T-helper 2 cell treated with Interferon-gamma antibody and Interleukin-4, amounts not matched to agents 5 μg/mL and 100 μg/mL, for 36 hours (primary cell): ENCODE measurements around the gene HINT2.
A peak's percentile ranks its signal among the peaks of the same experiment; 100 is the strongest.

ENCODE experiments used
- DNase-seq: peaks from one replicate; pipeline ENCODE4 v3.0.0; 2021; ENCODE audit warnings: low spot score
- H3K27ac Mint-ChIP-seq: one replicate; pipeline ENCODE4 v1.8.0; 2021; ENCODE audit warnings: mild to moderate bottlenecking, mixed read lengths
- H3K27me3 Mint-ChIP-seq: one replicate; pipeline ENCODE4 v1.8.0; 2021; ENCODE audit warnings: low read depth, mixed read lengths
- H3K36me3 Mint-ChIP-seq: one replicate; pipeline ENCODE4 v1.8.0; 2021; ENCODE audit warnings: low read depth, mixed read lengths
- H3K4me1 Mint-ChIP-seq: one replicate; pipeline ENCODE4 v1.8.0; 2021; ENCODE audit warnings: low read depth, mixed read lengths
- H3K4me3 Mint-ChIP-seq: one replicate; pipeline ENCODE4 v1.8.0; 2022; ENCODE audit warnings: mild to moderate bottlenecking, moderate library complexity, mixed read lengths
- H3K9me3 Mint-ChIP-seq: one replicate; pipeline ENCODE4 v1.8.0; 2021; ENCODE audit warnings: mixed read lengths

HINT2 gene

DNA sequence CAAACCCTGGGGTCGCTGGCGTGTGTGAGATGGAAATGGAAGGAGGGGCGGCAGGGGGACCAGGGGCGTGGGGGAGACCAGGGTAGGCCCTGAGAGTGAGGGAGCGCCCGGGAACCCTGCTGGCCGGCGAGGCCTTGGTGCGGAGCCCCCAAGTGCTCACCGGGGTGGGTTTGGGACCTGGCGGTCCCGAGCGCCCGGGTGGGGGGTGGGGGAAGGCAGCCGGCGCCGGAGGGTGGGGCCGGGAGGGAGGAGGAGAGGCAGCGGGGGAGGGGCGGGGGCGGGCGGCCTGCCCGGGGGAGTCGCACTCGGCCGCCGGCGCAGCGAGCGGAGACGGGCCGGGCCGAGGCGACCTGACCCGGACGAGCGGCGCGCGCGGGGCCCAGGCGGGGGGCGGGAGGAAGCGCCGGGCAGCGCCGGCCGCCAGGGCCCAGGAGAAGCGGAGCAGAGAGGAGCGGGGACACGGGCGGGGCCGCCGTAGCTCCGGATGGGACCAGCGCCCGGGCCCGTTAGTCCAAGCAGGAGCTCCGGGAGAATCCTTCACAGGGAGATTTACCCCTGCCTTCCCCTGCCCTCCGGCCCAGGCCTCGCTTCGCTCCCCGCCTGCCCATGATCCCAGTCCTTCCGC is 23.4 kb downstream of the HINT2 start, which contains the start of gene NPR2:
Gene NPR2 (plus strand): TSS at position 295 of the 625 bp plus-strand sequence. CDS start 818 bp downstream, outside the sequence.
- H3K4me1 Mint-ChIP-seq: peaks cover 19% of the 10 kb centered on the region
- no peak within 1 kb of the TSS for H3K27ac Mint-ChIP-seq
- peaks cover 8% of the 10 kb centered on the region for H3K36me3 Mint-ChIP-seq
- H3K9me3 Mint-ChIP-seq: no peaks in the 10 kb centered on the region
- H3K27me3 Mint-ChIP-seq: no peaks in the 10 kb centered on the region
- no peak within 1 kb of the TSS for H3K4me3 Mint-ChIP-seq
- DNase-seq: no peak

DNA sequence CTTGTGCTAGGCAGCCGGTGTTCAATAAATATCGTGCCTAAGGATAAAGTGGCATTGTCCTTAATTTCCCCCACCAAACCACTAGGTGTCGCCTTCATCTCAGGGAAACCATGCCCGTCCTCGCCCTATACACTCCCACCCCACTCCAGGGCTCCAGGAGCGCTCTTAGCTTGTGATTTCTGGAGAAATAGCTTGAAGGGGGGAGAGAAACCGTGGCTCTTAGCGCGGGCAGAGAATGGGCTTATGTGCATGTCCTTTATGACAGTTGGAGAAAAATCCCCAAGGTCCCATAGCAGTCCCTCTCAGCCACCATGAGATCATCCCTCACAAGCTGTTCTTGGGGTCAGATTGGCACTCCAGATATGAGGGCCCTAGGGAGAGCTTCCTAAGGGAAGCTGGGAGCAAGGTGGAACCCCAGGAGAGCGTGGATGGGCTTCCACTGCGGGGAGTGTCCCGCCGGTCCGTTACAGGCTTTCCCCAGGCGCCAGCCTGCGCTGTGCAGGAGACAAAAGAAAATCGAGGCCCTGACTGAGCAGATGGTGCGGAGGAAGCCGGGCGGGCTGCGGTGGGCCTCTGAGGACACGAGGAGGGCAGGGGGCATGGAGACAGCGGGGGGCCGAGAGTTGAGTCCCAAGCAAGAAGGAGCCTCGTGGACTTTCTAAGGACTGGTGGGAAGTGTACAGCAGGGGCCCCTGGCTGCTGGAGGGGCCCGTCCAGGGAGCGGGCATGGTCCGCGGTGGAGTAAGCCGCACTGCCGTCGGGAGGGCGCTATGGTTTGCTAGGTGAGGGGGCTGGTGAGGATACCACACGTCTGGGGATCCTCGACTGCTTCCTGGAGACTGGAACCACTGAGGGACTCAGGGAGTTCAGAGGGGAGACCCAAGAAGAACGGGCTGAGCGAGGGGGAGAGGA is 24.2 kb downstream of the HINT2 start:
- Mint-ChIP-seq H3K9me3 (no peaks in the 10 kb centered on the region), H3K4me3 (no peak overlapping the region), H3K36me3 (peaks cover 13% of the 10 kb centered on the region), H3K4me1 (peaks cover 16% of the 10 kb centered on the region), H3K27me3 (no peaks in the 10 kb centered on the region), H3K27ac (no peak overlapping the region)
- DNase-seq: peak; percentile 31

DNA sequence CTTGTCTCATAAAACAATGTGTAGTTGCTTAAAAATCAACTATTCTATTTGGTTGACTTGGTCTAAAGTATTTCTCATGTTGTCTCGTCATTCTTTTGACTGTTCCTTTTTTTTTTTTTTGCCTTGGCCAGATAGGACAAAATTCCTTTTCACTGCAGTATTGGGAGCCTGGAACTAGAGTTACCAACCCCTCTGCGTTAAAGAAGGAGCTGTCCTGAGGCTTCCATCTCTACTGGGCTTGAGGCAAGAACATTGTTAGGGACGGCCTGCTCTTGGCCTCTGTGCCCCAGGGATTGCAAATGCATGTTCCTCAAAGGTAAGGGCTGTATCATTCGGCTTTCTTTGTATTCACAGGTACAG is 24.8 kb downstream of the HINT2 start:
- no peak overlapping the region for H3K4me3 Mint-ChIP-seq
- H3K9me3 Mint-ChIP-seq: no peaks in the 10 kb centered on the region
- H3K27me3 Mint-ChIP-seq: no peaks in the 10 kb centered on the region
- peaks cover 13% of the 10 kb centered on the region for H3K4me1 Mint-ChIP-seq
- peaks cover 13% of the 10 kb centered on the region for H3K36me3 Mint-ChIP-seq
- H3K27ac Mint-ChIP-seq: no peak overlapping the region
- DNase-seq: no peak

DNA sequence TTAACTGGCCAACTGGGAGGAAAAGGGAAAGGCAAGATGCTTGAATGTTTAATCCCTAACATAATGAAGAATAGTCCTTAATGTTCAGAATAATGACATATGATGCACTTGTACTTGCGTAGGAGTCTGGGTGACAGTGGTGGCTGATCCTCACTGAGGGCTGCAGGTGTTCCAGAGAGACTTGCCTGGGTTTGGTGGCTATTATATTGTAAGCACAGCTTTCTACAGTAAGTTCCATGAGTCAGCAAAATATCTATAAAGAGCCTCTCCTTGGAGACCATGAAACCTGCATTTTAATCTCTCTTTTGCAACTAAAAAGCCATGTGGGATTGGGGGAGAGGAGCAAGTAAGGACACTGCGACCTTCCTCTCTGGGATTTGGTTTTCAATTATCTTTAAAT is 25.3 kb downstream of the HINT2 start:
- peaks cover 13% of the 10 kb centered on the region for H3K36me3 Mint-ChIP-seq
- no peaks in the 10 kb centered on the region for H3K27me3 Mint-ChIP-seq
- no peaks in the 10 kb centered on the region for H3K9me3 Mint-ChIP-seq
- H3K27ac Mint-ChIP-seq: no peak overlapping the region
- DNase-seq: no peak
- H3K4me1 Mint-ChIP-seq: peaks cover 11% of the 10 kb centered on the region
- no peak overlapping the region for H3K4me3 Mint-ChIP-seq

DNA sequence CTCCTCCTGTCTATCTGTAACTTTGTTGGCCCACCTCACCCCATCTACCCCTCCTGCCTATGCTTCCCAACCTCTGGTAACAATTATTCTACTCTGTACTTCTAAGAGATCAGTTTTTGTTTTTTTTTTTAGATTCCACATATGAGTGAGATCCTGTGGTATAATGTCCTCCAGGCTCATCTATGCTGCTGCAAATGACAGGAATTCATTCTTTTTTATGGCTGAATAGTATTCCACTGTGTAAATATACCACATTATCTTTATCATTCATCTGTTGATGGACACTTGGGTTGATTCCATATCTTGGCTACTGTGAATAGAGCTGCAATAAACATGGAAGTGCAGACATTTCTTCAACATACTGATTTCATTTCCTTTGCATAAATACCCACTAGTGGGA is 31.4 kb downstream of the HINT2 start:
- no peak for DNase-seq
- H3K27me3 Mint-ChIP-seq: no peaks in the 10 kb centered on the region
- H3K4me3 Mint-ChIP-seq: no peak overlapping the region
- H3K4me1 Mint-ChIP-seq: no peaks in the 10 kb centered on the region
- no peaks in the 10 kb centered on the region for H3K9me3 Mint-ChIP-seq
- peaks cover 26% of the 10 kb centered on the region for H3K36me3 Mint-ChIP-seq
- no peak overlapping the region for H3K27ac Mint-ChIP-seq

DNA sequence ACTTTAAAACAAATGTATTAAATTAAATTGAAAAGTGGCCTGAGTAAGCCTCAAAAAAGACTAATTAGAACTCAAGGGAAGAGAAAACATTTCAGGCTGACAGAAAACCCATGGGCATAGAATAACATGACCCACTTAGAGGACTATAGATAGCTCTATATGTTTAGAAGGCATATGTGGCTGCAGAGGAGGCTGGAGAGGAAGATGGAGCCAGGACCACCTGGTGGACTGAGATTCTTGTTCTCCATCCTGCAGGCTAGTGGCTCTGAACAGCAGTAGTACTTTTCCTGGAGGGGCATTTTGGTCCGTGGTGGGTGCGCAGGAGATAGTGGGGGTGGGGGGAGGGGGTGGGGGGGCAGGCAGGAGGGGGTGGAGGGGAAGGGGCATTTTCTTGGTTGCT is 33.8 kb downstream of the HINT2 start:
- DNase-seq: no peak
- no peak overlapping the region for H3K4me3 Mint-ChIP-seq
- H3K9me3 Mint-ChIP-seq: no peaks in the 10 kb centered on the region
- peaks cover 21% of the 10 kb centered on the region for H3K36me3 Mint-ChIP-seq
- H3K27me3 Mint-ChIP-seq: no peaks in the 10 kb centered on the region
- H3K4me1 Mint-ChIP-seq: no peaks in the 10 kb centered on the region
- H3K27ac Mint-ChIP-seq: no peak overlapping the region

DNA sequence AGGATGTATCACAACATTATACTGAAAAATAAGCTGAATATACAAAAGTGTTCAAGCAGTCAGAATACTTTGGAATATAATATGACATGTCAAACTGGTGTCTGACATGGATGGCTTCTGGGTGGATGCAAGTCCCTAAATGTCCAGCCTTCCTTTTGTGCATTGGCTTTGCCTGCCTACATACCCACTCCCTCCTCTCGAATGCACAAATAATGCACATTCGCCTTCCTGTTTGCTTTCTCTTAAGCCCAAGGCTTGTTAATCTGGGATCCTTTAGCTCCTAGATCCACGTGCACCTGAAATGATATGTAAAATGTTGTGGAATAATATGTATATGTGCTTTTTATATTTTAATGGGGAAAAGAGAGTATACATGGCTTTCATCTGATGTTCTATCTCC is 36.3 kb downstream of the HINT2 start:
- no peak overlapping the region for H3K4me3 Mint-ChIP-seq
- H3K4me1 Mint-ChIP-seq: no peaks in the 10 kb centered on the region
- H3K27ac Mint-ChIP-seq: no peak overlapping the region
- DNase-seq: no peak
- H3K27me3 Mint-ChIP-seq: no peaks in the 10 kb centered on the region
- H3K9me3 Mint-ChIP-seq: no peaks in the 10 kb centered on the region
- peaks cover 10% of the 10 kb centered on the region for H3K36me3 Mint-ChIP-seq

DNA sequence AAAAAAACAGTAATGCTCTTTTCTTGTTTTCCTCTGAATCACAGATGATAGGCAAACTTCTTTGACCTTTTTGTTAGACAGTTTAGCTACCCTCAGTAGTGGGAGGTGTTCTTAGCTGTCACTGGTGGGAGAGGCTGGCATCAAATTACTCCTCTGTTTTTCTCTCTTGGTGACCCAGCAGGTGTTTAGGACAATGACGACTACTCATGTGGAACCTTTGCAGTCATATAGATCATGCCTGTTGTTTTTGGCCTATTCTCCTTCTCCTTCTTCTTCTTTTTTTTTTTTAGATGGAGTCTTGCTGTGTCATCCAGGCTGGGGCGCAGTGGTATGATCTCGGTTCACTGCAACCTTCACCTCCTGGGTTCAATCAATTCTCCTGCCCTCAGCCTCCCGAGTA is 38.8 kb downstream of the HINT2 start:
- no peak for DNase-seq
- H3K27ac Mint-ChIP-seq: no peak overlapping the region
- H3K9me3 Mint-ChIP-seq: no peaks in the 10 kb centered on the region
- H3K4me3 Mint-ChIP-seq: no peak overlapping the region
- H3K27me3 Mint-ChIP-seq: no peaks in the 10 kb centered on the region
- H3K36me3 Mint-ChIP-seq: peaks cover 7% of the 10 kb centered on the region
- H3K4me1 Mint-ChIP-seq: no peaks in the 10 kb centered on the region

DNA sequence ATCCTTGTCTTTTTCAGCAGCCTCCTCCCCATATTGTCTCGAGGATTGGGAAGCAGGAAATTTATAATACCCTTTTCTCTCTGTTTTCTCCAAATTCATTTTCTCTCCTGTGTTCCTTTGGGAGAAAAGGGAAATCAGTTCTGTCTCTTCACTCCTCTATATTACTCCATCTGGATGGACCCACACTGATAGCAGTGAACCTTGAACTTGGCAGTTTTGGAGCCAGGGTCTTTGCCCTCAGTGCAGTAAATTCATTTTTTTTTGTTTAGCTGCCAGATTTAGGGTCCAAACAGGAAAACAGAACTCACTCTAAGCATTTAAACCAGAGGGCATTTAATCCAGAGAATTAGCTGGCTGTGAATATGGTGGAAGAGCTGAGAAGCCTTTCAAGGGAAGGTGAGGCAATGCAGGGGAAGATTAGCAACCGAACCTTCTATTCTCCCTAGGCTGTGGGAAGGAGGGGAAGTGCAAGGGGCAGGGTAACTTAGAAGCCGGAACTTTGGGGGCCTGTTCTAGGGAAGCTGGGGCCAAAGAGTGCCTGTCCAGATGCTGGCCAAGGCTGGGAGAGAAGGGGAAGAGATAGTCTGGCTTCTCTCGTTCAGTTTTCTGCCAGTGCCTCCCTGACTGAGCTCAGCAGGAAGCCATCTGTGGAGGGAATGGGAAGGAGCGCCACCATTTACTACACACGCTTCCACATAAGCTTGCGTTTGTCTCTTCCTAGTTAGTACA is 39.8 kb downstream of the HINT2 start:
- H3K9me3 Mint-ChIP-seq: no peaks in the 10 kb centered on the region
- no peak for DNase-seq
- H3K36me3 Mint-ChIP-seq: peaks cover 2% of the 10 kb centered on the region
- H3K4me3 Mint-ChIP-seq: no peak overlapping the region
- no peaks in the 10 kb centered on the region for H3K27me3 Mint-ChIP-seq
- H3K27ac Mint-ChIP-seq: no peak overlapping the region
- H3K4me1 Mint-ChIP-seq: no peaks in the 10 kb centered on the region

DNA sequence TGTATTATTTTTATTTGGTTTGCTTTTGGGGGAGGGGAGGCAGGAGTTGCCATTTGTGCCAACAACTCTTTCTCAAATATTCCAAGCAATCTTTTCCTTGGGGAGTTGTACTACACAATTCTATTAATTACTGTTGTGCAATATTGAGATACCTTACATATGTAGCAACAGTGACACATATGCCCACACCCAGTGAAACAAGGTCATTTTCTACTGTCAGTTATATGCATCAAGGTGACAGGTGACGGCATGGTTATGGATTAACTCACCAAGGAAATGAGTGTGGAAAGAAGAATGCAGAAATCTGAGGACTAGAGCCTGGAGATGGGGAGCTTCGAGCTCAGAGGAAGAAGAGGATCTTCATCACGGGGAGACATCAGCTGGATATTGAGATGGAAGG is 42.9 kb downstream of the HINT2 start:
- H3K4me1 Mint-ChIP-seq: no peaks in the 10 kb centered on the region
- no peak overlapping the region for H3K27ac Mint-ChIP-seq
- no peaks in the 10 kb centered on the region for H3K27me3 Mint-ChIP-seq
- H3K9me3 Mint-ChIP-seq: no peaks in the 10 kb centered on the region
- no peak overlapping the region for H3K4me3 Mint-ChIP-seq
- no peaks in the 10 kb centered on the region for H3K36me3 Mint-ChIP-seq
- DNase-seq: no peak

DNA sequence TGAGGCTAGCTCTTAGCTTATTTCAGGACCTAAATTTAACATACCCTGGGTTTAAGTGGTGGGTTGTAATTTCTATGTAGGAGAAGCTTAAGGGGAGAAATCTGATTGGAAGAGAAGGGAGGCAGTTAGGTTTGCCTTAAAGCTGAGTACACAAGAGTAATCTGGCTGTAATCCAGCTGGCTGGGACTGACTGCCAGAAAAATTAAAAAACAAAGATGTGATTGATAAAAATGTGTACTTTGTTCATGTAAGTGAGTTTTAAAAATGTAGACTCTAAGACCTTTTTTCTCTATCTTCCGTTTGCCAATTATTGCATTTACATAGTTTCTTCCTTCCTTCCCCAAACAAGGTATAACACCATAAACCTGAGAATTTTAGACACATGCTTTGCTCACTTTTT is 43.3 kb downstream of the HINT2 start:
- Mint-ChIP-seq H3K9me3 (no peaks in the 10 kb centered on the region), H3K36me3 (no peaks in the 10 kb centered on the region), H3K27ac (no peak overlapping the region), H3K27me3 (no peaks in the 10 kb centered on the region), H3K4me1 (no peaks in the 10 kb centered on the region), H3K4me3 (no peak overlapping the region)
- no peak for DNase-seq

DNA sequence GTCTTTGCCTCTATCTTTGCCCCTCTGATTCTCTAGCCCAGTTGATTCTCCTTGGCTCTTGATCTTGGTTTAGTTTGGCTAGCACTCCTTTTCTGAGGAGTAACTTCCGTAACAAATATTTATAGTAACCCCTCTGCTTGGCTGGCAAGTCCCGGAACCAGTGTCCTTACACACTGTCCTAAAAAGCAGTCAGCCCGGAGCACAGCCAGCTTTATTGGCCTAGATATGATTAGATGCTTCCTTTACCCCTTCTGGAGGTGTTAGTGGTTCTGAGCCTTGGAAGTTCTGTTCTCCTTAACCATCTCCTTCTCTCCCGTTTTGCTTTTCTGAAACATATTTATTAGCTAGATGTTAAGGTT is 43.8 kb downstream of the HINT2 start:
- no peaks in the 10 kb centered on the region for H3K27me3 Mint-ChIP-seq
- no peaks in the 10 kb centered on the region for H3K36me3 Mint-ChIP-seq
- no peak for DNase-seq
- no peaks in the 10 kb centered on the region for H3K4me1 Mint-ChIP-seq
- H3K27ac Mint-ChIP-seq: no peak overlapping the region
- no peaks in the 10 kb centered on the region for H3K9me3 Mint-ChIP-seq
- H3K4me3 Mint-ChIP-seq: no peak overlapping the region

DNA sequence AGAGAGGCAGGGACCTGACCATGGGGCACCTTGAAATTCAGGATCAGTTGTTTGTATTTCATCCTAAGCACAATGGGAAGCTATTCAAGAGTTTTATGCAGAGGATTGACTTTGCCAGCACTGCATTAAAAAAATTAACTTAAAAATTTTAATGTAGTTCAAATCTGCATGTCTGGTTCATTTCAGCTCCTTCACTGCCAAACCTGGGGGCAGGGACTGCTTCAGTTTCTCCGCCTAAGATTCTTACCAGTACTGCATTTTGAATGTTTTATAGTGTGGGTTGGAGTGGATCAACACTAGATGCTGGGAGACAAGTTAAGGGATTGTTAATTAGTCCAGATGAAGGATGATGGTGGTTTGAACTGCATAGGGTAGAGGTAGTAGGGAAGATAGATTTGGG is 45.1 kb downstream of the HINT2 start:
- no peaks in the 10 kb centered on the region for H3K4me1 Mint-ChIP-seq
- no peaks in the 10 kb centered on the region for H3K27me3 Mint-ChIP-seq
- H3K9me3 Mint-ChIP-seq: no peaks in the 10 kb centered on the region
- H3K27ac Mint-ChIP-seq: no peak overlapping the region
- no peaks in the 10 kb centered on the region for H3K36me3 Mint-ChIP-seq
- no peak for DNase-seq
- no peak overlapping the region for H3K4me3 Mint-ChIP-seq

DNA sequence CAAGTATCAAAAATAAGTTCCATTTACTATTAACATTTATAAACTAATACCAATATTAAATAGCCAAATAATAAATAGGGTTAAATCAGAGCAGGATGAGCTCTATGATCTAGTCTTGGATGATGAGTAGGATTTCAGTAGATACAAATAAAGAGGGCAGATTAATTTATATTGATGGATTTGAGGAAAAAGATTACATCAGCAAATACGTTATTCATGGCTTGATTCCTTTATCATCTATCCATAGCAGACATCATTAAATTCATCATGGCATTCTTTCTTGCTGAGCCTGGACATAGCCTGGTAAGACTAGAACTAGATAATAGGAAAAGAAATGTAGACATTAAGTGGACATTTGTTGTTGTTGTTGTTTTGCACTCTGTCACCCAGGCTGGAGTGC is 47.4 kb downstream of the HINT2 start:
- DNase-seq: no peak
- Mint-ChIP-seq H3K9me3 (no peaks in the 10 kb centered on the region), H3K4me3 (no peak overlapping the region), H3K36me3 (no peaks in the 10 kb centered on the region), H3K4me1 (no peaks in the 10 kb centered on the region), H3K27me3 (no peaks in the 10 kb centered on the region), H3K27ac (no peak overlapping the region)
